ENCODE measurements around the gene SRD5A1. TPM values are rescaled to one million over a fixed set of nuclear protein-coding genes. Genes with fewer than 3 reads are reported as not detected.

The SRD5A1 gene
- total RNA-seq, 1 experiment from 2014 or later = 30.4 TPM

GRCh38 chr5:6633469-6634245 lies 417 bp downstream of the SRD5A1 start:
- no peak for DNase-seq (ENCODE audit: low read depth, low spot score)
- BruUV-seq (replicated peaks) = no TSS peak

DNA sequence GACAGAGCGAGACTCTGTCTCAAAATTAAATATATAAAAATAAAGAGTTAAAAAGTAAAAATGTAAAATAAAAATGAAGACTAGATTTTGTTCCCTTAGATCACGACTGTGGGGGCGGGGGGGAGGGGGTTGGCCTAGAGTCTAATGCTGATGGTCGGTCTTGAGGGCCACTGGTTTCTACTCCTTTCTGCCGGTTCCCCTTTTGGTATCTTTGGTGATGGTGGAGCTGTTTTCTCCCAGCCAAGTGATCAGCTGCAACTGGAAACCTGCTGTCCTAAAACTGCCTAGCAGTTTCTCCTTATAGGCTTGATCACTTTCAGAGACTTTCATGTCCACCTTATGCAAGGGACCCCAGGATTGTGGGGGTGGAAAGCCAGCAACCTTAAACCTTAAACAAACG lies 1.1 kb downstream of the SRD5A1 start:
- intact Hi-C loops (cut with micrococcal nuclease; ENCODE audit: unreplicated experiment) = loop anchor here (10.0 kb wide), 2 partner anchors 80 to 110 kb away; partner anchors contain the start of gene TENT4A
- POLR2A ChIA-PET = no interaction called here
- H3K9me3 ChIP-seq (ENCODE audit: control insufficient read depth, insufficient read depth, low read depth, low read length) = no peaks in the 10 kb centered on the region
- in situ Hi-C loops (cut with HindIII; ENCODE audit: low pct_unique_long_range_greater_than_20kb, low sequenced_read_pairs) = no loop called here
- H3K27ac ChIP-seq (ENCODE audit: low read length) = peak overlapping the region; percentile 98
- peaks cover 23% of the 10 kb centered on the region for H3K36me3 ChIP-seq (ENCODE audit: control insufficient read depth, insufficient read depth, low read length)
- H3K4me3 ChIP-seq (ENCODE audit: low read depth in 2 of 2, low read length in 2 of 2) = peak overlapping the region; percentile 96 to 100
- peaks cover 34% of the 10 kb centered on the region for H3K4me1 ChIP-seq (ENCODE audit: control insufficient read depth, insufficient read depth, low read length)
- no TSS peak for BruUV-seq (replicated peaks)
- no peak for DNase-seq (ENCODE audit: low read depth, low spot score)
- no peaks in the 10 kb centered on the region for H3K27me3 ChIP-seq (ENCODE audit: control insufficient read depth, insufficient read depth, low read length)
- no peak for ATAC-seq
- CTCF ChIA-PET = no interaction called here
- TF ChIP-seq SIN3A (IDR thresholded peaks at IDR 0.05; ENCODE audit: borderline replicate concordance, insufficient read depth, low read depth, low read length) = no peak
- TF ChIP-seq REST (IDR thresholded peaks at IDR 0.05; ENCODE audit: insufficient read depth in 1 of 2, low read depth in 2 of 2, low read length in 1 of 2) = no peak
- TF ChIP-seq POLR2AphosphoS5 (IDR thresholded peaks at IDR 0.05; ENCODE audit: low read depth, low read length) = no peak
- TF ChIP-seq TCF7L2 (IDR thresholded peaks at IDR 0.05; ENCODE audit: low read depth, low read length) = no peak

More at GRCh38 chr5:6633469-6634245, 417 bp downstream of the SRD5A1 start:
- Histone ChIP-seq H3K36me3 (ENCODE audit: control insufficient read depth, insufficient read depth, low read length) (peaks cover 26% of the 10 kb centered on the region), H3K9me3 (ENCODE audit: control insufficient read depth, insufficient read depth, low read depth, low read length) (no peaks in the 10 kb centered on the region), H3K4me3 (ENCODE audit: low read depth in 2 of 2, low read length in 2 of 2) (peak overlapping the region; percentile 96 to 100), H3K4me1 (ENCODE audit: control insufficient read depth, insufficient read depth, low read length) (peaks cover 34% of the 10 kb centered on the region), H3K27me3 (ENCODE audit: control insufficient read depth, insufficient read depth, low read length) (no peaks in the 10 kb centered on the region), H3K27ac (ENCODE audit: low read length) (peak overlapping the region; percentile 98)
- in situ Hi-C loops (cut with HindIII; ENCODE audit: low pct_unique_long_range_greater_than_20kb, low sequenced_read_pairs) = no loop called here
- CTCF ChIA-PET = interaction anchor here (0.9 kb wide), 1 partner anchor 112 kb away, joined by 3 read pairs; no protein-coding TSS in a partner anchor
- POLR2A ChIA-PET = interaction anchor here (0.6 to 1.0 kb wide), 5 partner anchors 9 to 387 kb away, joined by 3 to 6 read pairs (median 3); no protein-coding TSS in a partner anchor
- intact Hi-C loops (cut with micrococcal nuclease; ENCODE audit: unreplicated experiment) = loop anchor here (10.0 kb wide), 2 partner anchors 81 to 111 kb away; partner anchors contain the start of gene TENT4A
- no peak for TF ChIP-seq CTCF (IDR thresholded peaks at IDR 0.05)
- no peak for TF ChIP-seq SIN3A (IDR thresholded peaks at IDR 0.05; ENCODE audit: borderline replicate concordance, insufficient read depth, low read depth, low read length)
- TF ChIP-seq POLR2AphosphoS5 (IDR thresholded peaks at IDR 0.05; ENCODE audit: low read depth, low read length) = no peak
- no peak for TF ChIP-seq REST (IDR thresholded peaks at IDR 0.05; ENCODE audit: insufficient read depth in 1 of 2, low read depth in 2 of 2, low read length in 1 of 2)
- TF ChIP-seq TCF7L2 (IDR thresholded peaks at IDR 0.05; ENCODE audit: low read depth, low read length) = no peak
- peak; percentile 83 for ATAC-seq

All from Panc1 (cell line).